Gastroesophageal sphincter (tissue), 3 donors: ENCODE data around the gene ANKRD30A.

Source experiments
- POLR2A ChIP-seq, 2 donors: fragments of 450-650 bp; IDR thresholded peaks; one replicate each; pipeline ENCODE4 v1.6.1; 2017; ENCODE audit warnings: antibody characterized with exemption in 2 of 2, mild to moderate bottlenecking in 2 of 2, moderate library complexity in 1 of 2
- TF ChIP-seq, protein P1 (sequence below), 4 experiments: fragments of 200-600 bp in 2 of 4; fragments of 450-650 bp in 2 of 4; sonication (generic) in 1 of 4; IDR thresholded peaks; one replicate each; pipeline ENCODE4 v1.5.1; 2017 to 2019; ENCODE audit warnings: antibody characterized with exemption in 4 of 4, mild to moderate bottlenecking in 2 of 4, moderate library complexity in 2 of 4

DNA sequence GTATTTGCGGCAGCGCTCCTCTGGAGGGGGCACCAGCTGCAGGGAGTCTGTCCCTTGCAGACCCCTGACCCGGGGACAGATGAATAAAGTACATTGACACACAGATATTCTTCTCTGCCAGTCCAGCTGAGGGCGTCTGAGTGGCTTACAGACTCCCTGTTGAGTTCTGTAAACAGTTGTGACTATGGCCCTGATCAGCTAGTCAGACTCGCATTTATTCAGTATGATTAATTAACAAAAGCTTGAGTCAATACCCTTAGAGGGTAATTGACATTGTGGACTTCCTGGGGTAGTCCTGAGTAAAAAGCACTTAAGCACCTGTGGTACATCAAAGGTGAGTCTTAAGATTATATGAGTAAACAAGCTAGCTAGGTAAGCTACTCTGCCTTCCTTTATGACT is 21.0 kb downstream of the ANKRD30A start:
- TF ChIP-seq POLR2A (IDR thresholded peaks at IDR 0.05): no peak
- TF ChIP-seq, protein P1, sequence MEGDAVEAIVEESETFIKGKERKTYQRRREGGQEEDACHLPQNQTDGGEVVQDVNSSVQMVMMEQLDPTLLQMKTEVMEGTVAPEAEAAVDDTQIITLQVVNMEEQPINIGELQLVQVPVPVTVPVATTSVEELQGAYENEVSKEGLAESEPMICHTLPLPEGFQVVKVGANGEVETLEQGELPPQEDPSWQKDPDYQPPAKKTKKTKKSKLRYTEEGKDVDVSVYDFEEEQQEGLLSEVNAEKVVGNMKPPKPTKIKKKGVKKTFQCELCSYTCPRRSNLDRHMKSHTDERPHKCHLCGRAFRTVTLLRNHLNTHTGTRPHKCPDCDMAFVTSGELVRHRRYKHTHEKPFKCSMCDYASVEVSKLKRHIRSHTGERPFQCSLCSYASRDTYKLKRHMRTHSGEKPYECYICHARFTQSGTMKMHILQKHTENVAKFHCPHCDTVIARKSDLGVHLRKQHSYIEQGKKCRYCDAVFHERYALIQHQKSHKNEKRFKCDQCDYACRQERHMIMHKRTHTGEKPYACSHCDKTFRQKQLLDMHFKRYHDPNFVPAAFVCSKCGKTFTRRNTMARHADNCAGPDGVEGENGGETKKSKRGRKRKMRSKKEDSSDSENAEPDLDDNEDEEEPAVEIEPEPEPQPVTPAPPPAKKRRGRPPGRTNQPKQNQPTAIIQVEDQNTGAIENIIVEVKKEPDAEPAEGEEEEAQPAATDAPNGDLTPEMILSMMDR (IDR thresholded peaks at IDR 0.05): no peak
